ENCODE results near the gene AURKB. TPM values are rescaled to one million over a fixed set of nuclear protein-coding genes. Genes with fewer than 3 reads are reported as not detected.

The AURKB gene
- total and polyA plus RNA-seq, 2 of the 13 experiments (the other 11 are each of a cell fraction or from before 2014, with no cell fraction given) = 29.5 to 75.3 TPM

GRCh38 chr17:8158267-8159031 lies 51.9 kb downstream of the AURKB start (continued):
- TF ChIP-seq TBX2 (CRISPR knock-in tag; IDR thresholded peaks at IDR 0.05; ENCODE audit: borderline replicate concordance) = peak; percentile 43; the same call in 1 of the 2 replicates
- no peak for TF ChIP-seq KMT2B (CRISPR knock-in tag; IDR thresholded peaks at IDR 0.05)
- no peak for TF ChIP-seq CBX5 (CRISPR knock-in tag; IDR thresholded peaks at IDR 0.05; ENCODE audit: borderline replicate concordance)
- peak; percentile 82; the same call in 1 of the 2 replicates for TF ChIP-seq ESRRA (CRISPR knock-in tag; IDR thresholded peaks at IDR 0.05; ENCODE audit: low read depth)
- no peak for TF ChIP-seq ZFP90 (CRISPR knock-in tag; IDR thresholded peaks at IDR 0.05; ENCODE audit: borderline replicate concordance)
- no peak for TF ChIP-seq ZBTB7B (CRISPR knock-in tag; IDR thresholded peaks at IDR 0.05)
- TF ChIP-seq, protein P1, sequence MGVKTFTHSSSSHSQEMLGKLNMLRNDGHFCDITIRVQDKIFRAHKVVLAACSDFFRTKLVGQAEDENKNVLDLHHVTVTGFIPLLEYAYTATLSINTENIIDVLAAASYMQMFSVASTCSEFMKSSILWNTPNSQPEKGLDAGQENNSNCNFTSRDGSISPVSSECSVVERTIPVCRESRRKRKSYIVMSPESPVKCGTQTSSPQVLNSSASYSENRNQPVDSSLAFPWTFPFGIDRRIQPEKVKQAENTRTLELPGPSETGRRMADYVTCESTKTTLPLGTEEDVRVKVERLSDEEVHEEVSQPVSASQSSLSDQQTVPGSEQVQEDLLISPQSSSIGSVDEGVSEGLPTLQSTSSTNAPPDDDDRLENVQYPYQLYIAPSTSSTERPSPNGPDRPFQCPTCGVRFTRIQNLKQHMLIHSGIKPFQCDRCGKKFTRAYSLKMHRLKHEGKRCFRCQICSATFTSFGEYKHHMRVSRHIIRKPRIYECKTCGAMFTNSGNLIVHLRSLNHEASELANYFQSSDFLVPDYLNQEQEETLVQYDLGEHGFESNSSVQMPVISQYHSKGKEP (CRISPR knock-in tag; IDR thresholded peaks at IDR 0.05) = no peak
- 0 out of 2 replicates have a peak, but pooled peaks have one; percentile 24 for TF ChIP-seq SPEN (CRISPR knock-in tag; IDR thresholded peaks at IDR 0.05; ENCODE audit: low read depth)
- no peak for TF ChIP-seq SP140L (CRISPR knock-in tag; IDR thresholded peaks at IDR 0.05; ENCODE audit: borderline replicate concordance)
- peak; percentile 22; the same call in 1 of the 2 replicates for TF ChIP-seq RXRA (CRISPR knock-in tag; IDR thresholded peaks at IDR 0.05)
- TF ChIP-seq, protein P2, sequence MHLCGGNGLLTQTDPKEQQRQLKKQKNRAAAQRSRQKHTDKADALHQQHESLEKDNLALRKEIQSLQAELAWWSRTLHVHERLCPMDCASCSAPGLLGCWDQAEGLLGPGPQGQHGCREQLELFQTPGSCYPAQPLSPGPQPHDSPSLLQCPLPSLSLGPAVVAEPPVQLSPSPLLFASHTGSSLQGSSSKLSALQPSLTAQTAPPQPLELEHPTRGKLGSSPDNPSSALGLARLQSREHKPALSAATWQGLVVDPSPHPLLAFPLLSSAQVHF (CRISPR knock-in tag; IDR thresholded peaks at IDR 0.05) = no peak
- no peak for TF ChIP-seq CEBPG (CRISPR knock-in tag; IDR thresholded peaks at IDR 0.05)
- TF ChIP-seq RARA (CRISPR knock-in tag; IDR thresholded peaks at IDR 0.05) = peak; percentile 55; the same call in 1 of the 2 replicates
- TF ChIP-seq ZNF737 (CRISPR knock-in tag; IDR thresholded peaks at IDR 0.05; ENCODE audit: borderline replicate concordance) = no peak
- no peak for TF ChIP-seq SRY (CRISPR knock-in tag; IDR thresholded peaks at IDR 0.05)
- TF ChIP-seq ZMAT3 (CRISPR knock-in tag; conservative IDR thresholded peaks at IDR 0.05) = no peak
- TF ChIP-seq ZNF788 (CRISPR knock-in tag; IDR thresholded peaks at IDR 0.05; ENCODE audit: borderline replicate concordance) = 0 out of 2 replicates have a peak, but pooled peaks have one; percentile 17
- TF ChIP-seq, protein P3, sequence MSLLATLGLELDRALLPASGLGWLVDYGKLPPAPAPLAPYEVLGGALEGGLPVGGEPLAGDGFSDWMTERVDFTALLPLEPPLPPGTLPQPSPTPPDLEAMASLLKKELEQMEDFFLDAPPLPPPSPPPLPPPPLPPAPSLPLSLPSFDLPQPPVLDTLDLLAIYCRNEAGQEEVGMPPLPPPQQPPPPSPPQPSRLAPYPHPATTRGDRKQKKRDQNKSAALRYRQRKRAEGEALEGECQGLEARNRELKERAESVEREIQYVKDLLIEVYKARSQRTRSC (CRISPR knock-in tag; IDR thresholded peaks at IDR 0.05; ENCODE audit: low read depth) = no peak
- TF ChIP-seq, protein P4, sequence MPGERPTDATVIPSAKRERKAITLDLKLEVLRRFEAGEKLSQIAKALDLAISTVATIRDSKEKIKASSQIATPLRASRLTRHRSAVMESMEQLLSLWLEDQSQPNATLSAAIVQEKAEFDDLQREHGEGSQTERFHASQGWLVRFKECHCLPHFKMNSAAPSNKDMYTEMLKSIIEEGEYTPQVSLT (CRISPR knock-in tag; IDR thresholded peaks at IDR 0.05; ENCODE audit: borderline replicate concordance, low read depth) = no peak
- no peak for TF ChIP-seq MAF1 (CRISPR knock-in tag; IDR thresholded peaks at IDR 0.05; ENCODE audit: borderline replicate concordance)
- no peak for TF ChIP-seq SRSF9 (IDR thresholded peaks at IDR 0.05; ENCODE audit: borderline replicate concordance, insufficient read depth, low read depth, low read length, poor library complexity, severe bottlenecking)
- TF ChIP-seq, protein P5, sequence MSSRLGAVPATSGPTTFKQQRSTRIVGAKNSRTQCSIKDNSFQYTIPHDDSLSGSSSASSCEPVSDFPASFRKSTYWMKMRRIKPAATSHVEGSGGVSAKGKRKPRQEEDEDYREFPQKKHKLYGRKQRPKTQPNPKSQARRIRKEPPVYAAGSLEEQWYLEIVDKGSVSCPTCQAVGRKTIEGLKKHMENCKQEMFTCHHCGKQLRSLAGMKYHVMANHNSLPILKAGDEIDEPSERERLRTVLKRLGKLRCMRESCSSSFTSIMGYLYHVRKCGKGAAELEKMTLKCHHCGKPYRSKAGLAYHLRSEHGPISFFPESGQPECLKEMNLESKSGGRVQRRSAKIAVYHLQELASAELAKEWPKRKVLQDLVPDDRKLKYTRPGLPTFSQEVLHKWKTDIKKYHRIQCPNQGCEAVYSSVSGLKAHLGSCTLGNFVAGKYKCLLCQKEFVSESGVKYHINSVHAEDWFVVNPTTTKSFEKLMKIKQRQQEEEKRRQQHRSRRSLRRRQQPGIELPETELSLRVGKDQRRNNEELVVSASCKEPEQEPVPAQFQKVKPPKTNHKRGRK (CRISPR knock-in tag; IDR thresholded peaks at IDR 0.05) = no peak
- TF ChIP-seq SMAD9 (CRISPR knock-in tag; IDR thresholded peaks at IDR 0.05) = no peak
- TF ChIP-seq ISX (CRISPR knock-in tag; conservative IDR thresholded peaks at IDR 0.05) = no peak
- TF ChIP-seq NR2F1 (CRISPR knock-in tag; IDR thresholded peaks at IDR 0.05) = peak in 1 of 2 experiments; percentile 54; a peak in 1 of 4 replicates

Data from HepG2 (cell line).